ENCODE results near the gene INSIG2.

GRCh38 chr2:118133916-118134315 is 45.6 kb downstream of the INSIG2 start:
- TF ChIP-seq PBX3 (IDR thresholded peaks at IDR 0.05), result no peak
- no peak for TF ChIP-seq RAD21 (IDR thresholded peaks at IDR 0.05; ENCODE audit: low read length)
- no peak for TF ChIP-seq CTCF (IDR thresholded peaks at IDR 0.05)
- no peak for TF ChIP-seq ZBTB33 (IDR thresholded peaks at IDR 0.05; ENCODE audit: borderline replicate concordance, low read depth)
